GM18873 (cell line): ENCODE measurements around the gene NFE2L2.
"Not testable (repeated sequence)": the region's sequence is repeated elsewhere in the genome, so short reads cannot be mapped to it uniquely, and the experiment has no call there.

Experiments
- ATAC-seq: cut with Tn5 transposase; IDR thresholded peaks from one replicate; pipeline ENCODE4 v1.9.1; 2021; ENCODE audit warnings: mild to moderate bottlenecking, moderate library complexity, moderate number of reproducible peaks; ENCODE audit not compliant: unreplicated experiment, low FRiP score

The NFE2L2 gene

GRCh38 chr2:177281400-177282180 lies 17.1 kb upstream of the NFE2L2 start:
- ATAC-seq = no peak

DNA sequence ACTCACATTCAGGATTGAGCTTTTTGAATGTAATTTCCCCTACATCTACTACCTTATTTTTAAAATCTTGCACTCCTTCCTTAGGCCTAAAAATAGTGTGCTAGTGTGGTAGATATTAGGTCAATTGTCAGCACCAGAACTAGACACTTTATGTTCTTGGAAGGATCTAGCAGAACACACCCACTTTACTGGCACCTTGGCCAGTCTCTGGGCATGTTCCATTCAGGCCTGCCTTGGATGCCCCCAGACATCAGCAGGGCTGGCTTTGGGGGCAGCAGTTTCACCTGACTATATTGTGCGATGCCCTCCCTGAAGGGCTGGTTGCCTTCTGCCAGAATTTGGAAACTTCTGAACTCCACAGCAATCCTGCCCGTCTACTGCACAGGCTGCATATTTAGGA lies 15.3 kb upstream of the NFE2L2 start:
- ATAC-seq = no peak

DNA sequence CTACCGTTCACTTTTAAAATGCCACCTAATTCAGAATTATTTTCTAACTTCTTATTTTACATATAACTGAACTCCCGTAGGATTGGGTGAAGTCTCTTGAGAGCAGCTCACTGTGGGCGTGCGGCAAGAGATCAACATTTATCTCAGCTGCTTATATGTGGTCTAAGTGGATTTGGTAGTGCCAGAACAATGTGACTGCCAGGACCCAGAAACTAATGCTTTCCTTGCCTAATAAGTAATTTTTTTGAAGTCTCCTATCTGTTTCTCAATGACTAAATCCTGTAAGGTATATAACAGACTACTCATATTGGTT lies 11.2 kb upstream of the NFE2L2 start:
- no peak for ATAC-seq

- no peak for ATAC-seq
Measured at GRCh38 chr2:177275040-177275742, 10.7 kb upstream of the NFE2L2 start.

DNA sequence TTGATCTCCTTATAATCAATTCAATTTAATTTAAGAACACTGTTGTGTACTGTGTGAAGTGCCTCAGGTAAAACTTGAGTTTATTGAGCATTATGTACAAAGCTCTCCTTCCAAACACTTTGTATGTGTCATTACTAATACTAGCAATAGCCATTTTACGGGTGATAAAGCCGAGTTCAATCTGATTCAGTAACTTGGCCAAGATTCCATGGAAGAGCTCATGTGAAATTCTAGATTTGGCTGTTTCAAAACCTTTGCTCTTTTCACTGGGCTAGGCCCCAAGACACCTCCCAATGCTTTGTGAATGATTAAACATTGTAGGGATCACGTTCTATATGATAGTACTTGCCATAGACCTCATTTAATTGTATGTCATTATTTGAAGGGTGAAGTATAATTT lies 8.9 kb upstream of the NFE2L2 start:
- no peak for ATAC-seq

DNA sequence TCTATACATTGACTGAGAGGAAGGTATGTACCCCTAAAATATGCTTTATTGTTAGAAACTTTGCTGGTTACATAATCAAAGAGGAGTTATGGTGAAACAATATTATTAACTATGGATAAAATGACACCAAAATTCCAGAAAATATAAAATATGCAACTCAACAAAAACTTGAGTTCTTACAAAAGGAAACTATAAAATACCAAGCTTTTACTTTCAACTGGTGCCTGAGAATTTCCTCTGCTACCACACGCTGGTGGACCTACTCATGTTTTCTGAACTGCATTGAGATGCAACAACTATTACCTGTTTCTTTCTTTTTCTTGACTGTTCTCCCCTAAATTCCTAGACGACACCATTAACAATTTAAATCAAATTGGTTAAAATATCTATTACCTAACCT lies 8.2 kb upstream of the NFE2L2 start:
- ATAC-seq = no peak

GRCh38 chr2:177271981-177272666 lies 7.6 kb upstream of the NFE2L2 start:
- no peak for ATAC-seq

DNA sequence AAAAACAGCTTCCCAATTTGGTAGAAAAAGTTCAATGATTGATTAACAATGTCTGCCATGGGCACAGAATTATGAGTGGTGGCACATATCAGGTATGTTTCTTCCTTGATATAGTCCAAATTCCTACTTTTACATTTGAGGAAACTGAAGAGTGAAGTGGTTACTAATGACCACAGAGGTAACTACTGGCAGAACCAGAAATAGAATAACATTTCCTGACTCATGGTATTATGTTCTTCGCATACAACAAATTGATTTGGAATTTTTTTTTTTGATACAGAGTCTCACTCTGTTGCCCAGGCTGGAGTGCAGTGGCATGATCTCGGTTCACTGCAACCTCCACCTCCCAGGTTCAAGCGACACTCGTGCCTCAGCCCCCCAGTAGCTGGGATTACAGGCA lies 6.0 kb upstream of the NFE2L2 start:
- ATAC-seq = no peak

GRCh38 chr2:177268901-177269300 lies 4.4 kb upstream of the NFE2L2 start:
- ATAC-seq = no peak

- ATAC-seq = no peak
Measured at GRCh38 chr2:177268187-177268871, 3.8 kb upstream of the NFE2L2 start.

DNA sequence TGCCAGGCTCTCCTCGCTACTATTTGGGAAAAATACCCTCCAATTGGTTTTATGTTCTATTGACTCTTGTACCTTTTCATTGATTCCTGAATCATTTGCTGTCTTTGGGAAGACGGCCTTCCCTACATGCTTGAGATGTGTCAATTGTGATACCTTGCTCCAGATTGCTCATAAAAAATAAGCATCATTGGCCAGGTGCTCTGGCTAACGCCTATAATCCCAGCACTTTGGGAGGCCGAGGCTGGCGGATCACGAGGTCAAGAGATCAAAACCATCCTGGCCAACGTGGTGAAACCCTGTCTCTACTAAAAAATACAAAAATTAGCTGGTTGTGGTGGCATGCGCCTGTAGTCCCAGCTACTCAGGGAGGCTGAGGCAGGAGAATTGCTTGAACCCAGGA lies 2.4 kb upstream of the NFE2L2 start:
- ATAC-seq = not testable (repeated sequence)

DNA sequence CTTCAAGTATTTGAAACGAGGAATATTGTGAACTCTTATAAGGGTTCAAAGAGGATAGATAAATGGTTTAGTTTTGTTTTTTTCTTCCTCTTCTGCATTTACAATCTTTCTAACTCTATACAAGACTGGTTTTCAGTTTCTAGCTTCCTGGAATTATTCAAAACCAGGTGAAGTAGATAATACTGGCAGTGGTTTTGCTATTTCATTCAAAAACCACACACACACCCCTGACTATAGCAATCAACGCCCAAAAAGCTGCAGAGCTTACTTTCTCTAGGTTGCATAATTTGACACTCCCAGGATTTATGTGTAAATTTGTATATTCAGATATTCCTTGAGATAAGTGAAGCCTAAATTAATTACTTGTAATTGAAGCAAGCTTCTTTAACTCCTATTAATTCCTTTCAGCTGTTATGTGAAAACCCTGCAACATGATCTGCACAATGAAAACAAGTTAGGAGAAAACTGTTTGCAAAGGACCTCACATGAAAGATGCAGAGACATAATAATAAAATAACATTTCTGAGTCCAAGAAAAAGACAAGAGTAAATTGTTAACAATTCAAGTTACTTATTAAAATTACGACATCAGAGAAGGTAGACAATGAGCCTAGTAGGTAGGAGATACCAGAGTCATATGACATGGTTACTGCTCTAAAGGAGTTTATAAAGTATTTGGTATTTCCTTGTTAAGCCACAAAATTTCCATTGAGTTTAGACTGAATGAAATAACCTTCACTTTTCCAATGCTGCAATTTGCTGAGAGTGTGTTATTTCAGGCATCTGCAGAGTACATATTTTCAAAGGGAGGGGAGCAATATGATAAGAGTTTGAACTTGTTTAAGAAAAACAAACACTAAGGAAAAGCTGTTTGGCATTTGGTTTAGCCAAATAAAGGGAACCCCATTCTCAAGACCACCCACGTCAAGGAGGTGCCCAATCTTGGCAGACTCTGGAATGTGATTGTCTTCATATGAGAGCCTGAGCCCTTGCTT lies 1.6 kb upstream of the NFE2L2 start:
- ATAC-seq = no peak

DNA sequence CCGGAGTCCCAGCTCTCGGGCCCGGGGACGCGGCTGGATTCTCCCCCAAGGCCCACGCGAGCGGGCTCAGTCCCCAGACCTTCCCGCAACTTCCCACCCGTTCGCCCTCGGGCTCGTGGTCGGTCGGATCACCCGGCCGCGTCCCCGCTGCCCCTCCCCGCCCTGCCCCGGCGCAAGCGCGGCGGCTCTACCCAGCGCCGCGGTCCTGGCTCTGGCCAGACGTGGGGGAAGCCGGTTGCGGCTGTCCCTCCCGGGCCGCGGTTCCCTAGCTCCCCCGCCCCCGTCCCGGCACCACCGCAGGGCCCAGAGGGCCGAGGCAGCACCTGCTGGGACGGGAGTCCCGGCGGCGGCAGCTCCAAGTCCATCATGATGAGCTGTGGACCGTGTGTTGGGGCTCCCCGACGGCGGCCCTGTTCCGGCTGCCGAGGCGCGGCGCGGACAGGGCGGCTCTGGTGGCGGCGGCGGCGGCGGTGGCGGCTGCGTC lies 276 bp downstream of the NFE2L2 start:
- ATAC-seq = peak; percentile 23

DNA sequence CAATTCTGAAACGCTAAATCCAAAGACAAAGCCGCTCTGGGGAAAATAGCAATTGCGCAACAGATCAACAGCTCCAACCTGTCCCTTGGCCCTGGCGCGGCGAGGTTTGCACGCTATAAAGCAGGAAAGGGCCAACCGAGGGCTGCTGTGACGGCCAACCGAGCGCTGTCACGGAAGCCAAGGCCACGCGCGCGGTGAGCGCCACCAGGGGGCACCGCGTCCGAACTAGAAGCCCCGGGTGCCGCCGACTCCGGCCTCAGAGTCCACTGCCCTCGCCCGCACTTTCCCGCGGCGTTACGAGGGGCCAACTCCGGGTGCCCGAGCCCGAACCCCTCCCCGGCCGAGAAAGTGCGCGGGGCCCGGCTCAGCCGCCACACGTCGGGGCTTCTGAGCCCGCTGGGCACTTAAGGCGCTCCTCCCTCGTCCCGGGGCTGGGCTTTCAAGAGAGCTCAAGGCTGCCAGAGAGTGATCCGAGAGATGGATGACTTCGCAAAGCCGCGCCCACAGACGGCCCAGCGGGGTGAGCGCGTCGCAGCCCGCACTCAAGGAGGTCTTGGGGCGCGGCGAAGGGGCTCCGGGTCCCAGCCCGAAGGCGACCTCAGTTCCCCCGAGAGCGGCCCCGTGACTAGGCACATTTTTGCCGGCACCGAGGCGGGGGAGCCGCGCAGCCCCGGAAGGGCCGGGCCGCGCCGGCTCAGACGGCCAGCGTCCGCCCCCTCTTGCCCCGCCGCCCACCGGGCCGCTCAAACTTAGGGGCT lies 897 bp downstream of the NFE2L2 start:
- peak; percentile 53 for ATAC-seq

DNA sequence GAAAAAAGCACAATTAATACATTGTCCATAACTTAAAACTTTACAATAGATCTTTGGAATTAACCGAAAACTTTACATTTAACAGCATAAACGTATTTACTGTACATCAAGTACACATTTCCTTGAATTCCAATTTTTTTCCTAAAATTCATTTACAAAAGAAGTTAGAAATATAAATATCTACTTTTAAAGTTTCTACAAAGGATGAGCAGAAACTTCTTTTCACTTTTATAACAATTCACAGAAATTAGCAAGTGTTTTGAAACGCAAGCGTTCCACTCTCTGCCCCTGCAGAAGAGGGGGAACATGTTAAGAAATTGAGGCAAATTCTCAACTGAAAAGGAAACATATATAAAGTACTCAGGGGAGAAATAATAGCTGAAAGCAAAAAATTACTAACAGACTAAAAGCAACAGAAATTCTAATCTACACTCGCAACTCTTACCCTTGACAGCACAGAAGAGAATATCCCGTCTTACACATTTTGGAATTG lies 1.5 kb downstream of the NFE2L2 start:
- no peak for ATAC-seq

GRCh38 chr2:177262092-177262491 lies 2.4 kb downstream of the NFE2L2 start:
- no peak for ATAC-seq

DNA sequence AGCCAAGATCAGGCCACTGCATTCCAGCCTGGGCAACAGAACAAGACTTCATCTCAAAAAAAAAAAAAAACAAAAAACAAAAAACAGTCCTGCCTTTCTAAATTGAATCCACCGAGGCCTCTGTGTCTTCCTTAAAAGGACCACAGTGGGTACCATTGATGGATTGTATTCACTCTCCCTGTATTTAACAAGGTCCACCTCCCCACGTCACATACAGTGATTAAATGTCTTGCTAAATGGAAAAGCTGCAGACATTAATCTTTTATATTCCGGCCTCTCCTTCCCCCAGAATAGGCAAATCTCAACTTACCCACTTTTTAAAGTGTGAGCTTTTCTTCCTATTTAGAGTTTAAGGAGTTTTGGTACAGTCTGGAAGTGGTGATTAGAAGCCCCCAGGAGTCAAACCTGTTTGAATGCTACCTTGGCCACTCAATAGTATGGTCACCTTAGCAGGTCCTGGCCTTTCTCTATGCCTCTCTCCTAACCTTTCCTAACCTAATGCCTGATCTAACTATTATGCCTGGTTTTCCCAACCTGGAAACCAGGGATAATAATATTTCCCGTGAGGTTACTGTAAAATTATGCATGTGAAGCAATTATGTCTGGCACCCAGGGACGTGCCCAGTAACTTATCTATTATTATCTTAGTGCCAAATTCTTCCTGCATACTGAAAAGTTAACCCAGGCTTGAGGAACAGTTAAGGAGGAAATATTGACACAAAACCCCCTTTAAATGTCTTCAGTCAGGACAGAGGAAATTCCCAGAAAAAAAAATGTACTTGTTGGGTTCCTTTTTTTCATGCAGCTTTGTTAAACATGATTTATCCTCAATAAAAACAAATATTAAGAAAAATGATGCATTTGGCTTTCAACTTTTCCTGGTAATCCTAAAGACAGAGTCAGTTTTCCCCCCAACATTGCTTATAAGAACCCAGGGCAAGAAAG lies 3.1 kb downstream of the NFE2L2 start:
- ATAC-seq = no peak

DNA sequence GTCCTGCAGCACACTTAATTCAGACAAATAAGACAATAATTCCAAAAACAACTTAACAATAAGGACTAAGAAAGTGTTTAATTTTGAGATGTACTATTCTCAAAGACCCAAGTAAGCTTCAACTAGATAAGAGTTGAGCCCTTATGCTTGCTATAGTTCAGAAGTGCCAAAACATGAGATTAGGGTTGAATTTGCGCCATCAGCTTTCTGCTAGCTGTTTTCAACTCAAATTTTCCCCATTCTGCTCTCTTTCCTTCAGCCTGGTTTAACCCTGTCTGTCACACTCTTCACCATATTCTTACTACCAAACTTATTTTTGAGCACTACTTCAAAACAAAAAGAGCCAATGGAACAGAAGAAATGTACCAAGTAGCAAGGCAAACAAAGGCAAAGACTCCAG lies 4.1 kb downstream of the NFE2L2 start:
- no peak for ATAC-seq
